Ovary (tissue), 9 donors: ENCODE data around the gene HMG20B. TPM values are rescaled to one million over a fixed set of nuclear protein-coding genes. Genes with fewer than 3 reads are reported as not detected.

Experiments
- DNase-seq, 5 donors: peaks; one replicate each; pipeline ENCODE4 v3.0.0-alpha.2; 2019 to 2020
- H3K27ac ChIP-seq, 2 donors: fragments of 200-600 bp; one replicate each; pipeline versions ENCODE4 v1.5.1 to v1.8.0; 2019 to 2022
- H3K27me3 ChIP-seq: fragments of 200-600 bp; one replicate; pipeline ENCODE4 v1.8.0; 2022
- H3K36me3 ChIP-seq: fragments of 200-600 bp; sonication (generic); one replicate; pipeline ENCODE4 v1.5.1; 2019
- H3K4me1 ChIP-seq: one replicate; pipeline ENCODE4 v1.8.1; 2013; ENCODE audit warnings: mild to moderate bottlenecking, moderate library complexity; ENCODE audit not compliant: insufficient read depth
- H3K4me3 ChIP-seq: fragments of 200-600 bp; sonication (generic); one replicate; pipeline ENCODE4 v1.5.1; 2017
- H3K9me3 ChIP-seq, 2 donors: fragments of 200-600 bp in 1 of 2; sonication (generic) in 1 of 2; one replicate each; pipeline versions ENCODE4 v1.5.1 to v1.8.1; 2013 to 2019; ENCODE audit warnings: mild to moderate bottlenecking in 1 of 2, moderate library complexity in 1 of 2
- CTCF ChIP-seq, 3 donors: fragments of 450-650 bp in 2 of 3; fragments of 200-600 bp in 1 of 3; IDR thresholded peaks; one replicate each; pipeline versions ENCODE4 v1.5.1 to v1.8.0; 2016 to 2022; ENCODE audit warnings: antibody characterized with exemption in 3 of 3, mild to moderate bottlenecking in 1 of 3
- EP300 ChIP-seq: sonication (generic); formaldehyde crosslinking; IDR thresholded peaks from one replicate; pipeline ENCODE4 v1.6.1; 2017; ENCODE audit warnings: antibody characterized with exemption
- POLR2A ChIP-seq: fragments of 450-650 bp; IDR thresholded peaks from one replicate; pipeline ENCODE4 v1.6.1; 2017; ENCODE audit warnings: antibody characterized with exemption, mild to moderate bottlenecking, moderate library complexity
- WGBS, 3 donors: extraction: QIAGEN DNeasy Blood & Tissue Kit in 1 of 3; methylation state at CpG; one replicate each; pipeline versions ENCODE4 v1.1.5 to v1.1.7; 2013 to 2017; 5-methylcytosine and 5-hydroxymethylcytosine counted together
- intact Hi-C, 4 donors: fragments of 100-400 bp; cut with DNase I; formaldehyde crosslinking; loops; one replicate each; pipeline versions ENCODE4 v1.11.0 to v1.15.1; 2022 to 2023
- polyA plus RNA-seq, 2 donors: library from polyadenylated mRNA; stranded (reverse); fragments of 200-250 nt in 1 of 2; fragments of 350-450 nt in 1 of 2; fragmentation: Illumina TruSeq in 1 of 2; extraction: RNeasy Lipid Tissue Mini Kit (QIAGEN cat#74804) in 1 of 2; gene quantifications; one replicate each; pipeline ENCODE4 v1.2.3, GENCODE V29; 2013 to 2014
- total RNA-seq, 7 donors: library from RNA; depleted of rRNA in 2 of 7; stranded (reverse); fragments of >200 nt in 2 of 7; fragmentation: NEBNext Ultra II Directional in 3 of 7; extraction: Animal tissue kit (Norgen Biotek cat#: 25700) in 3 of 7; gene quantifications; one replicate each; pipeline versions ENCODE4 v1.1.0 to v1.2.4, GENCODE V29; 2016 to 2023
- donor health status: DM: no; HTN: no; CAD: no; lungs with moderate emphysema.
- donor health status: DM: no; HTN: no; CAD: no.
- donor health status: Bipolar disorder and iron deficiency.
- donor health status: DM: yes; HTN: yes; CAD: no.
- donor health status: DM: no; HTN: no; CAD: no.
- donor health status: DM: yes; HTN: yes; CAD: no.

HMG20B gene
- total and polyA plus RNA-seq, 9 donors, result 33.2 to 109 (median 60.3) TPM

- Histone ChIP-seq H3K36me3 (no peaks in the 10 kb centered on the region), H3K9me3 (no peaks in the 10 kb centered on the region), H3K27me3 (no peaks in the 10 kb centered on the region), H3K4me1 (peaks cover 10% of the 10 kb centered on the region), H3K4me3 (peak overlapping the region; percentile 86), H3K27ac (no peak overlapping the region)
- no peak for DNase-seq
- 9 to 16% (median 10%) methylated on average over 9 of the region's 9 CpGs for WGBS, 3 donors
- intact Hi-C loops, result no loop called here
- no peak for TF ChIP-seq EP300
- TF ChIP-seq CTCF (IDR thresholded peaks at IDR 0.05), result no peak
- TF ChIP-seq POLR2A, result no peak
These were observed 16.2 kb upstream of the HMG20B start for GRCh38 chr19:3556423-3556977.

- WGBS, 3 donors, result 0 to 1% (median 0%) methylated on average over 32 to 60 of the region's 60 CpGs
- intact Hi-C loops, result no loop called here
- no peaks in the 10 kb centered on the region for H3K27me3 ChIP-seq
- peak in 2 of 5 donors; percentile 30 to 56 for DNase-seq
- TF ChIP-seq POLR2A (no peak), CTCF (IDR thresholded peaks at IDR 0.05) (peak in 2 of 3 donors; percentile 18 to 29)
- peak overlapping the region; percentile 86 for H3K4me3 ChIP-seq
- peaks cover 10% of the 10 kb centered on the region for H3K4me1 ChIP-seq
- H3K27ac ChIP-seq, result no peak overlapping the region
- no peaks in the 10 kb centered on the region for H3K36me3 ChIP-seq
- H3K9me3 ChIP-seq, result no peaks in the 10 kb centered on the region
These were observed 15.7 kb upstream of the HMG20B start for GRCh38 chr19:3556978-3557460.

GRCh38 chr19:3557461-3558248, 15.1 kb upstream of the HMG20B start, which contains the start of gene MFSD12:
MFSD12 (minus strand) TSS chr19:3557586; CDS start chr19:3557403, 183 bp downstream.
- H3K27ac ChIP-seq, result peak within 1 kb of the TSS in 1 of 2 donors; percentile 45
- WGBS, 3 donors, result 0% methylated on average over 29 to 81 of the region's 81 CpGs
- intact Hi-C loops, result no loop called here

More at GRCh38 chr19:3557461-3558248, 15.1 kb upstream of the HMG20B start, which contains the start of gene MFSD12:
- DNase-seq, result peak; percentile 93 to 96 (median 94)
- no peaks in the 10 kb centered on the region for H3K9me3 ChIP-seq
- H3K27me3 ChIP-seq, result no peaks in the 10 kb centered on the region
- no peaks in the 10 kb centered on the region for H3K36me3 ChIP-seq
- H3K4me1 ChIP-seq, result peaks cover 10% of the 10 kb centered on the region
- TF ChIP-seq CTCF (IDR thresholded peaks at IDR 0.05), result no peak
- peak; percentile 64 for TF ChIP-seq POLR2A
- peak within 1 kb of the TSS; percentile 86 for H3K4me3 ChIP-seq
